ENCODE measurements around the gene GEMIN4.

- TF ChIP-seq CTCF (IDR thresholded peaks at IDR 0.05) (no peak), POLR2AphosphoS5 (IDR thresholded peaks at IDR 0.05) (no peak), EP300 (IDR thresholded peaks at IDR 0.05) (no peak), POLR2A (IDR thresholded peaks at IDR 0.05) (no peak)
Observed at GRCh38 chr17:720706-721539, 31.1 kb downstream of the GEMIN4 start.
